Bronchial epithelial cell (primary cell): Measurements from ENCODE around the gene ABCC3. TPM values are rescaled to one million over a fixed set of nuclear protein-coding genes. Genes with fewer than 3 reads are reported as not detected.

Experiments
- DNase-seq: peaks from one replicate; pipeline ENCODE4 v3.0.0-alpha.2; 2010; ENCODE audit warnings: low read depth
- FAIRE-seq: peaks from 2 replicates; lab custom pipeline; 2011; peaks lifted over from hg19 to GRCh38; lab: Jason Lieb, UNC
- H3K27me3 ChIP-seq: 2 replicates; pipeline ENCODE4 v1.5.1; 2011; ENCODE audit warnings: low read length; ENCODE audit not compliant: control insufficient read depth, insufficient read depth
- H3K36me3 ChIP-seq: 2 replicates; pipeline ENCODE4 v1.5.1; 2011; ENCODE audit warnings: low read length; ENCODE audit not compliant: control insufficient read depth, insufficient read depth
- H3K4me3 ChIP-seq: 2 replicates; pipeline ENCODE4 v1.5.1; 2011; ENCODE audit warnings: mild to moderate bottlenecking, low read depth, low read length, control low read depth
- CTCF ChIP-seq: IDR thresholded peaks from 2 replicates; pipeline ENCODE4 v1.5.1; 2011; ENCODE audit warnings: mild to moderate bottlenecking, moderate library complexity, low read length, control low read depth, inconsistent platforms; ENCODE audit not compliant: insufficient read depth, severe bottlenecking
- total RNA-seq: library from RNA; depleted of rRNA; stranded (reverse); fragments of >200 nt; gene quantifications from 2 replicates; pipeline ENCODE4 v1.2.1, GENCODE V29; 2014

The ABCC3 gene
- total RNA-seq, 1 donor from 2014 or later: 33.2 TPM

- no peak for TF ChIP-seq CTCF
- Histone ChIP-seq H3K36me3 (no peaks in the 10 kb centered on the region), H3K4me3 (no peak overlapping the region), H3K27me3 (peaks cover 5% of the 10 kb centered on the region)
- FAIRE-seq (no peak), DNase-seq (no peak)
Measured at GRCh38 chr17:50619489-50619888, 15.2 kb upstream of the ABCC3 start.

- Histone ChIP-seq H3K27me3 (peaks cover 5% of the 10 kb centered on the region), H3K4me3 (no peak overlapping the region), H3K36me3 (no peaks in the 10 kb centered on the region)
- FAIRE-seq: no peak
- no peak for TF ChIP-seq CTCF
- DNase-seq: no peak
Measured at GRCh38 chr17:50620237-50620636, 14.4 kb upstream of the ABCC3 start.

- DNase-seq (no peak), FAIRE-seq (no peak)
- H3K4me3 ChIP-seq: no peak overlapping the region
- H3K36me3 ChIP-seq: no peaks in the 10 kb centered on the region
- no peak for TF ChIP-seq CTCF
- H3K27me3 ChIP-seq: peaks cover 5% of the 10 kb centered on the region
Measured at GRCh38 chr17:50620858-50621257, 13.8 kb upstream of the ABCC3 start.

- DNase-seq (peak; percentile 12), FAIRE-seq (peak; percentile 43)
- H3K27me3 ChIP-seq: peaks cover 5% of the 10 kb centered on the region
- no peak for TF ChIP-seq CTCF
- no peaks in the 10 kb centered on the region for H3K36me3 ChIP-seq
- no peak overlapping the region for H3K4me3 ChIP-seq
Measured at GRCh38 chr17:50621574-50622031, 13.1 kb upstream of the ABCC3 start.

- FAIRE-seq (no peak), DNase-seq (no peak)
- H3K4me3 ChIP-seq: no peak overlapping the region
- no peak for TF ChIP-seq CTCF
- H3K36me3 ChIP-seq: no peaks in the 10 kb centered on the region
- H3K27me3 ChIP-seq: peaks cover 9% of the 10 kb centered on the region
Measured at GRCh38 chr17:50624321-50624934, 10.3 kb upstream of the ABCC3 start.
